Inferior parietal cortex (tissue), 1 donor: ENCODE results near the gene GNAT2.

ENCODE experiments used
- DNase-seq: peaks from one replicate; pipeline ENCODE4 v3.0.0-alpha.2; 2016; ENCODE audit errors: extremely low spot score

Gene GNAT2

DNA sequence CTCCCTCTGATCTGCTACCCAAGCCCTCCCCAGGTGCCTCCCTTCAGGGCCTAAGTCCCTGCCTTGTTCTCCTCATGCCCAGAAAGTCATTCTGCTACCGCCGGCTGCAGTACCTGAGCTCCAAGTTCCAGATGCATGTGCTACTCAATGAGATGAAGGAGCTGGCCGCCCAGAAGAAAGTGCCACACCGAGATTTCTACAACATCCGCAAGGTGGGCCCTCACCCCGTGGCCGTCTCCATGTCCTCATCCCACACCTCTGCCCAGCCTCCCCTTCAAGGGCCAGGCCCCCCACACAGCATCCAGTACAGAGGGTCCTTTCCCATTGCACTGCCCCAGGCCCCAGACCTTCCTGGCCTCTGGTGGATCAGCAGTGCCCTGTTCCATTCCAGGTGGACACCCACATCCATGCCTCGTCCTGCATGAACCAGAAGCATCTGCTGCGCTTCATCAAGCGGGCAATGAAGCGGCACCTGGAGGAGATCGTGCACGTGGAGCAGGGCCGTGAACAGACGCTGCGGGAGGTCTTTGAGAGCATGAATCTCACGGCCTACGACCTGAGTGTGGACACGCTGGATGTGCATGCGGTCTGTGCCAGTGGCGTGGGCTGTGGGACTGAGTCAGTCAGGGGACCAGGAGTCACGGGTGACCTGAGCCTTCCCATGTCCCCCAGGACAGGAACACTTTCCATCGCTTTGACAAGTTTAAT, 8.4 kb upstream of the GNAT2 start:
- DNase-seq = no peak

DNA sequence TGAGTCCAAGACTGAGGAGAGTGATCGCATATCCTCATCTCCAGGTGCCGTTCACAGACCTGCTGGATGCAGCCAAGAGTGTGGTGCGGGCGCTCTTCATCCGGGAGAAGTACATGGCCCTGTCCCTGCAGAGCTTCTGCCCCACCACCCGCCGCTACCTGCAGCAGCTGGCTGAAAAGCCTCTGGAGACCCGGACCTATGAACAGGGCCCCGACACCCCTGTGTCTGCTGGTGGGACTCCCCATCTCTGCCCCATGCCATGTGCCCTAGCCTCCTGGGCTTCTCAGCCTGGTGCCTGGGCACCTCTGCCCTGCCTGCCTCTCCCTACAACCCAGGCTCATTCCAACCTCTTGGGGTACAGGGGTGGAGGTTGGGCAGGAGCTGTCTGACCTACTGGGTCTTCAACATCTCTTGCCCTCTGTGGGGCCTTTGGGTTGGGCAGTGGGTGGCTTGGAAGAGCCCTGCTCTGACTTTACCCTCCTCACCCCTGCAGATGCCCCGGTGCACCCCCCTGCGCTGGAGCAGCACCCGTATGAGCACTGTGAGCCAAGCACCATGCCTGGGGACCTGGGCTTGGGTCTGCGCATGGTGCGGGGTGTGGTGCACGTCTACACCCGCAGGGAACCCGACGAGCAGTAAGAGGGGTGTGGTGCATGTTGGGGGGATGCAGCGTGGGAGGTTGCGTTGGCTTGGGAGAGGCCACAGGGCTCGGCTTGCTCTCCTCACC, 7.4 kb upstream of the GNAT2 start:
- DNase-seq = no peak

DNA sequence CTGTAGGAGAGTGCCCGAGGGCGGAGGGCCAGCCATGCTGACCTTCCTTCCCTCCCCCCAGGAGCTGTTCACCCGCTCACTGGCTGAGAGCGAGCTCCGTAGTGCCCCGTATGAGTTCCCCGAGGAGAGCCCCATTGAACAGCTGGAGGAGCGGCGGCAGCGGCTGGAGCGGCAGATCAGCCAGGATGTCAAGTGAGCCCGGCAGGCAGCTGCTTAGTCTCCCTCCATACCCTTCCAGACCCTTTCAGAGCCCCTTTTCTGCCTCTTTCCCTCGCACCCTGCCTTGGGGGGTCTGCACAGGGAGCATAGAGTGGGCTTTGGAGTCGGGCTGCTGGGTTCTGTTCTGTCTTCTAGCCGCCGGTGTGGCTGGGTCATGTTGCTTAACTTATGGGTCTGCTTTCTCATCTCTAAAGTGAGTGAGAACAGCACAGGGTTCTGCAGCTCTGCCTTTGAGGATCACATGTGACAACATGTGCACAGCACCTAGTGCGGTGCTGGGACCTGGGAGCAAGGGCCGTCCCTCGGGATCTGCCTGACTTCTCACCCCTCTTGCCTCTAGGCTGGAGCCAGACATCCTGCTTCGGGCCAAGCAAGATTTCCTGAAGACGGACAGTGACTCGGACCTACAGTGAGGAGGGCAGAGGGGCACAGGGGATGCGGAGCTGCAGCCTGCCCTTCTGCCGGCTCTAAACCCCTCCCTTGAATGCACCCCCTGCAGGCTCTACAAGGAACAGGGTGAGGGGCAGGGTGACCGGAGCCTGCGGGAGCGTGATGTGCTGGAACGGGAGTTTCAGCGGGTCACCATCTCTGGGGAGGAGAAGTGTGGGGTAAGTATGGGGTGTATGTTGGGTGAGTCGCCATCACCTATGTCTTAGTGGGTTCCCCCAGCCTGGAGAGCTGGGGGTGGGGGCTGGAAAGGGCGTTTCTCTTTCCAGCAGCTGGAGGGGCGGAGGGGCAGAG, 6.5 kb upstream of the GNAT2 start:
- no peak for DNase-seq

DNA sequence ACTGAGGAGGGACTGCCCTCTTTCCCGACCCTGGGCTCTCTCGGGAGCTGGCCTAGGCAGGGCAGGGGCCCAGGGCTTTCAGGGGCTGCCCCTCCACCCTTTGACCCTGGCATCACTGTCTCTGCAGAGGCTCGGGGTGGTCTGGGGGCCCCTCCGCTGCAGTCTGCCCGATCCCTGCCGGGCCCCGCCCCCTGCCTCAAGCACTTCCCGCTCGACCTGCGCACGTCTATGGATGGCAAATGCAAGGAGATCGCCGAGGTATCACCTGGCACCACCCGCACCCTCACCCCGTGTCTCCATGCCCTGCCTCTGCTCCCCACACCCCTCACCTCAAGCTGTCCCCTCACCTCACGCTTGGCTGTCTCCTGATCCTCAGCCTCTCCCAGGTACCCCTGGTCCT, 5.8 kb upstream of the GNAT2 start:
- DNase-seq = no peak

DNA sequence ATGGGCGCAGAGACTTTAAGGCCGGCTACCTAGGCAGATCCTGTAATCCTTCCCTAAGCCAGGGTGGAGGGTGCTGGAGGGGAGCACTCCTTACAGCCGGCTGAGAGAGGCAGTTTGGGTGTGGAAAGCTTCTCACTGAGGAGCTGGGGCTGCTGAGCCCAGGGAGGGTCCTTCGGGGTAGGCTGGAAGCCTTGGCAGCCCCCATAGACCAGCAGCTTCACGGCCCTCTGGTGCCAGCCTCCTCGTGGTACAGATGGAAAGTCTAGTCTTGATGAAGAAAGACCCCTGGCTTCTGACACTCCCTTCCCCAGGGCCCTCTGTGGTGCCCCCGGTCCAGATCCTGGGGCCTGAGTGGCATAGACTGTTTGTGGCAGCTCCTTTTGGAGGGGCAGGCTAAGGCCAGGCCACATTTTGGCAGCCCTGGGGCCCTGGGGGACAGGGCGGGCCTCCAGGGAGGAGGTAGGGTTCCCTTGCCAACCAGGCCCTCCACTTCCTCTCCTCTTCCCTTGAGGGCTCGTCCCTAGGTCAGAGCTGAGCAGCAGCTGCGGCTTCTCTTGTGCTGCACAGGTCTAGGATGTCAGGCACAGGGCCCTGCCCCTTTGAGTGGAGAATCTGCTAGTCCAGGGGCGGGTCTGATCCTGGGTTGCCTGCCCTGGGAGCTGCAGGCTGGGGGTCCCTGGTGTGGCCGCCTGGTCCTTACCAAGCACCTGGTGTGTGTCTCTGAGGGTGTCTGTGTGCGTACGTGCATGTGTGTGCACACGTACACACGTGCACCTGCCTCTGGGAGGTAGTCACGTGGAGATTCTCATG, 5.0 kb upstream of the GNAT2 start:
- DNase-seq = no peak

DNA sequence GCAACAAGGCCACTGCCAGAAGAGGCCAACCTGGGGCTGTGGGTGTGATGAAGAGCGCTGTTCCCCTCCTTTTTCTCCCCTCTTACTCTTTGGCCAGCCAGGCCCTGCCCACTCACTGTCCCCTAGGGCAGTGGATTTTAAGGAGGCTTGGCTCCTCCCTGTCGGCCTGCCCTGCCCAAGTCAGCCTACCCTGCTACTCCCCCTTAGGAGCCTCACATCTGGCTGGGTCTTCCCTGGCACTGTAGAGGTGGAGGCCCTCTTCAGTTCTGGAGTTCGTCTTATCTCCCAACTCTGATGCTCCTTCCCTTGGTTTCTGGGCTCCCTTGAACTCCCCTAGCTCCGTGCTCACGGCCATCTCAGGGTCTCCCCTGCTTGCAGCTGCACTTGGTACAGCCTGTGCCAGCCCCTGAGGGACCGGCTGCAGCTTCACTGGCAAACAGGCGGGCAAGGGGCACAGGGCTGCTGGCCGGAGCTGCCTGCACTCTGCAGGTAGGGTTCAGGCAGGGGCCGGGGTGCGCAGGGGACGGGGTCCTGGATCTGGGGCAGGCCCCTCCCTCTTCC, 4.3 kb upstream of the GNAT2 start:
- no peak for DNase-seq

DNA sequence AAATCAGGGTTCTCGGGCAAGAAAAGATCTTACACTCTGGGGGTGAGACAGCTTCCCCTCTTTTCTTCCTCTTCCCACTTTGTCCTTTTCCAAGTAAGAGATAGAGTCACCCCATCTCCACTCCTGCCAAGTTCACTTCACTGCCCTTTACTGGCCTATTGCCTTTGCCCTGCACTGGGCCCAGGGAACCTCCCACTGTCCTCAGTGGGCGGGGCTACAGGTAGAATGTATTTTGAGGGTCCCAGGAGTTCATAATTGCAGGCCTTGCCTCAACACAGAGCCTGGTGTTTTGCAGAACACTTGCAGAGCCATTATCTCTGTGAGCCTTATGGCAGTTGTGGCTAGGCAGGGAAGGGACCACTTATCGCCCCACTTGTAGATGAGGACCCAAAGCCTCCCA, 3.5 kb upstream of the GNAT2 start:
- no peak for DNase-seq

DNA sequence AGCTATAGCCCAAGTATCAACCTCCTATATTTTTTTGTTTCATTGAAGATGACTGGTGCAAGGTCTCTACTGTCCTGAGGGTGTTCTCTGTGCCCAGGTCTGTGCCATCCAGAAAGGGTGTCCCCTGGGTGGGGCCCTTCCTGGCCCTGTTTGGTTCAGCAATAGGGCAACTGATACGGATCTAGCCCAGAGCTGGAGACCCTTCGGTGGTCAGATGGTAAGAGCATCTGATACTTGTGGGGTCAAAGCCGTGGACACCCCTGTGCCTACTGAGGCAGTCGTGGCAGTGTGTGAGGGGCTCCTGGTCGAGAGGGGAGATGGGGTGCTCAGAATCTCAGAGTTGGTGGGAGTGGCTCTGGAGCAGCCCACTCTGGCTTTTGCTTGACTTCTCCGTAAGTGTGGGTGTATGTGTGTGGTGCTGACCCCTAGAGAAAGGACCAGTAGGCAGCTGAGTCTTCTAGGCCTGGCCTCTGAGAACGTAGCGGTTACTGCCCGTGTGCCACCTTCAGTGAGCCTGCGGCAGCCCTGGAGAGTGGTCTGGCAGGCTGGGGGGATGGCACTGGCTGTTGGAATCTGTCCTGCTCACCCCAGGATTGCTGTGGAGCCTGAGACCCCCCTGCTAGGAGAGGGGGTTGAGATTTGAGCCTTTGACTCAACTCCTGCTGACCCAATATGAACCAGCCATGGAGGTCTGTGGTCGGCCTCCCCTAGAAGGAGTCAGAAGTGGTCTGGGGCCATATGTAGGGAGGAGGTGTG, 2.9 kb upstream of the GNAT2 start:
- DNase-seq = no peak

DNA sequence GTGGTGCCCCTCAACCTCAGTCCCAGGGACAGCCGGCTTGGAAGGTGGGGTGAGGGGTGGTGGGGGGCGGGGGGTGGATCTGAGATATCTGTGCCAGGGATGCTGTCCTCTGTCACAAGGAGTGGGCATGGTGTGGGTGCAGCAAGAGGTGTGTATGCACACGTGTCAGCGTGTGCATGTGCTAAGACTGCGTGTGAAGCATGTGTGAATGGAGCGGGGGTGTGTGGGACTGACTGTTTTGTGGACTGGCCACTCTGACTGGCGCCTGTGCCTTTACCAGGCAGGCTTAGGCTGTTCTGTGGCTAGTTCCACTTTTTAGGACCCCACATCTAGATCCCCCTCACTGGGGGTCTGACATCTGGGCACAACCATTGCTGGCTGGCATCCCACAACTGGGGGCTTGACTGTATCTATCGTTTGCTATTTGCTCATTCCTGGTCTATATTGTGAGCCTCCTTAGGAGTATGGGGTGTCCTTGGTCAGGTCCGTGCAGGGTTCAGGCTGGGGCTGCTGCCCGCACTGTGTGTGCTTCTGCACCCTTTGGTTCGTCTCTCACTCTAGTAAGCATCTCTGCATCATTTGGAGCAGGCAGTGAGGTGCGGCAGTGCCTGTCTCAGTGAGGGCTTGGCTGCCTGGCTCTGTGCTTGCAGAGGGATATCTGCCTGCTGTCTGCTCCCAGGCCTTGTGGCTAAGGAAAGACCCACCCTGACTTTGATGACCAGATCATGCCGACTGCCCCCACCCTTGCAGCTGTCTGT, 2.1 kb upstream of the GNAT2 start:
- no peak for DNase-seq

DNA sequence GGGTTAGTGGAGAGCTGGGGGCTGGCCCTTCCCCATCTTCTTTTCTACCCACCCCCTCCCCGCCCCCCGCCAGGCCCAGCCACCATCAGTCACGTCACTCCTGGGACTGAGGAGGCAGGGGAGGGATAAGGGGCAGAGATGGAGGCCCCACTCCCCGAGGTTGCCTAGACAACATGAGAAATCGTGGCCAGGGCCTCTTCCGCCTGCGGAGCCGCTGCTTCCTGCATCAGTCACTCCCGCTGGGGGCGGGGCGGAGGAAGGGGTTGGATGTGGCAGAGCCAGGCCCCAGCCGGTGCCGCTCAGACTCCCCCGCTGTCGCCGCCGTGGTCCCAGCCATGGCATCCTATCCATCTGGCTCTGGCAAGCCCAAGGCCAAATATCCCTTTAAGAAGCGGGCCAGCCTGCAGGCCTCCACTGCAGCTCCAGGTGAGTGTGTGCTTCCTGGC, 1.4 kb upstream of the GNAT2 start:
- DNase-seq = peak; percentile 86

DNA sequence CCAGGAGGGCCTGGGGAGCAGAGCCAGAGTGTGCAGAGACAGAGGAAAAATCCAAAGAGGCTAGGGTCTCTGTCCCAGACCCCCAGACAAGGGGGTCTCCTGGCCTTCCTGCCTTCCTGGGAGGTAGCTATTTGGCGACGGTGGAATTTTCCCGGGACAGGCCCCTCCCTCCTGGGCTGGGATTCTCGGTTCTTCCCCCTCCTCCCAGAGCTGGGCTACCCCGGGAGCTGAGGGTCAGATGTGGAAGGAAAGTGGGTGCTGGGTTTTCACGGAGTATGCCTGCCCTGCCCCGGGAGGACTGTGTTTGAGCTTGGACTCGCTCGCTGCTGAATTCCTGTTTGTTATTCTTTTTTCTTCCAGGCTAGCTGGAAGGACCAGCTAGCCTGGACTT, 980 bp upstream of the GNAT2 start:
- DNase-seq = peak; percentile 25

DNA sequence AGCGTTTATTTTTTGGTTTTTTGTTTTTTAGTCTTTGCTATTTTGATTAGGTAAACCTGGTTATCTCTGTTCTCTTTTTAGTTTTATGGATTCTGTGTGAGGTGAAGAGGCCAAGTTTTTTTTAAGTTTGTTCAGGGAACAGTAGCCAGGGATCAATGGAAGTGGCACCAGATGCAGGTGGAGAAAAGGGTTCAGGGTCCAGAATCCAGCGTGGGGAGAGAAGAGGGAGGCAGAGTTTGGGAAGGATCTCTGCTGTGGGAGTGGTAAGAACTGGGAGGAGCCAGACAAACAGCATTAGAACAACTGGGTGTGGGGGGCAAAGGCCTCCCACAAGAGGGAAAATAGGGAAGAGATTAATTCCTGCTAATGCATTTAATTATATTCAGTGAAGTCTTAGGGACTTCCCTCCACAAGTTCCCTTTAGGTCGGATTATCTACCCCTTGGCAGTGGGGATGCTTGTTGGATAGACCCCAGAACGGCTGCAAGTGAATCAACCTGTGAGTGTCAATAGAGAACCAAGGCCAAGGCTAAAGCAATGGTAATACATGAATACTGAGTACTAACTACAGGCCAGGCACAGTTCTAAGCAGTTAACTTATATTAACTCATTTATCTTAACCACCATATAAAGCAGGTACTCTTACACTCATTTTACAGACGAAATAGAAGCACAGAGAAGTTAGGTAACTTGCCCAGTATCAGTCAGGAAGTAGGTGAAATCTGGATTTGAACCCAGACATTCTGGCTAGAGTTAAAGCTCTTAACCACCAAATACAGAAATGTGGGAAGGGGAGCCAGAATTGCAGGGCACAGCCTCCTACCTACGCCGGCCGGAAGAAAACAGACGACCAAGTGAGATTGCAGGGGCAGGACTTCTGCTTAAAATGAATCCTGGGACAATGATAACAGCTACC, 498 bp downstream of the GNAT2 start:
- DNase-seq = no peak

DNA sequence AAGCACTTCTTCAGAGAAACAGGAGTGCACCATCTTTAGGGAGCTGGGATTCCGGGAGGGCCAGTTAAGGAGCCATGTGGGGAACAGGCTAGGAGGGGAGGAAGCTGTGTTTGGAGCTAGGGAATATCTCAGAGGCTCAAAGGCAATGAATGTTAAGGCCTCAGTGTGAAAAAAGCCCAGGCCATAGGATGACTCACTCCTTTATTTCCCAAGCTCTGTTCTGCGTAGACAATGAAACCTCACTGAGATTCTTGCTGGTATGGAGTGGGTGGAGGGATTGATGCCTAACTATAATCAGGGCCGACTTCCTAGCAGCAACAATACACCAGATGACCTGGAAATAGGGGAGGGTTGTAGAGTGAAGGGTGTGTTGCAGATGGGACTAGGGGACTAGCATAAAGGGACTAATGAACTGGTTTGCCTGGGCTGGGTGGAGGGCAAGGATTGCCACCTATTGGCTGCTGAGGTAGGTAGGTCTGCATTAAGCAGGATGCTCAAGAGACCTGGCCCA, 2.1 kb downstream of the GNAT2 start:
- DNase-seq = no peak

DNA sequence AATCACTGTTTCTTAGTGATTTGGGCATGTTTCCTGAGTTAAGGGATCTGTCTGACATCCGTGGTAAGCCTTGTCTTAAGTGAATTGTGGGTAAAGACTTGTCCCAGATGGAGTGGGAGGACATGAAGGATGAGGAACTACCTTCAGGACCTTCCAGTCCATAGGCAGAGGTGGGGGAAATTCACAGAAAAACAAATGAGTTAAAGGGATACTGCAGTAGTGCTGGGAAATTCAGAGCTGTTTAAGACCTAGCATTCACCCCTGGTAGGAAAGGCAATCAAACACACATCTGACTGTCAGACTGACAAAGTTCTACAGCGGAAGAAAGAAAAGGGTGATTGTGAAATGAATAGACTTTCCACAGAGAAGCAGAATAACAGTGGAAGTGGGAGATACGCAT, 3.0 kb downstream of the GNAT2 start:
- DNase-seq = no peak

DNA sequence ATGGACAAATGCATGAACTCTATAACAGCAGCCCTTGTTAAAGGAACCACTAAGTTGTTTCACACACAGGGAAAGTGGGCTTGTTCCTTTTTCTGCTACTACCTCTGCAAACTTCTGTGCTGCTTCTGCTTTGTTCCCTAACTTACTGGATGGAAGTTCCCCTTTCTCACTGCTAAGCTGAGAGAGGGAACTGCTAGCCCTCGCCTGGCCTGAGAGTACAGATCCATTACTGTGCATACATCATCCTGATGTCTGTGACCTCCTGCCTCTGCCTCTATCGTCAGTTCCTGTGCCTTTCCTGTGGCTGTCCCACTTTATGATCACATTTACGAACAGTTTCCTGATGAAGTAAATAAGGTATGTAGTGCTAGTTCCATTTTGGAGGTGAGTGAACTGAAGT, 3.5 kb downstream of the GNAT2 start:
- DNase-seq = no peak

DNA sequence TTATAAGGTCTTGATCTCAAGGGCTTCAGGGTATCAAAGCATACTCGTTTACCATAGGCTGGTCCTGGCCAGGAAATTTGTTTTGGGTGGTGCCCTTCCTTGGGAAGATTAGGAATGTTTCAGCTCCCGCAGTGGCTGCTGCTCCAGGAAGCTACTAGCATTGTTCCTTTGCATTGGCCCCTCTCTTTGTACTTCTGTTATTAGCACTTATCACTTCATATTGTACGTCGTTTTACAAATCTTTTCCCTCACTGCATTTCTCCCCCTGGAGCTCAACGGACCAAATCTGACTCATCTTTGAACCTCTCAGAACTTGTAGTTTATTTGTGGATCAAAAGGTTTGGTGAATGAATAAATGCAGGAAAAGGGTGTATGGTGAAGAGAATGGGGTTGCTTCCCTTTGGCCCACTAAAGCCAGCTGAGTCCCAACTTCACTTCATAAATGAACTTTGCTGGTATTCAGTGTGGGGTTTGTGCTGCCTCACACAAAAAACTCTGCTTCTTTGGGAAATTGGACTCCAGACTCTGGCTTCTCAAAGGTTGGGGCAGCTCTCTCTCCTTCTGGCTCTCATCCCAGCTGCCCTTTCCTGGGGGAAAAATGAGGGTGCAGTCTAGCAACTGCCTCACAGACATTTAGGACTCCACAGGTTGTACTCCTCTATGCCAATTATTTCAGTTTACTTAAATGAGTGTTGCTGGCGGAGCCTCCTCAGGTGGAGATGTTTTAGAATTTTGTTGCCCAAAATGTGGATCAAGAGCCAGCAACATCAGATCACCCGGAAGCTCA, 5.9 kb downstream of the GNAT2 start:
- no peak for DNase-seq

DNA sequence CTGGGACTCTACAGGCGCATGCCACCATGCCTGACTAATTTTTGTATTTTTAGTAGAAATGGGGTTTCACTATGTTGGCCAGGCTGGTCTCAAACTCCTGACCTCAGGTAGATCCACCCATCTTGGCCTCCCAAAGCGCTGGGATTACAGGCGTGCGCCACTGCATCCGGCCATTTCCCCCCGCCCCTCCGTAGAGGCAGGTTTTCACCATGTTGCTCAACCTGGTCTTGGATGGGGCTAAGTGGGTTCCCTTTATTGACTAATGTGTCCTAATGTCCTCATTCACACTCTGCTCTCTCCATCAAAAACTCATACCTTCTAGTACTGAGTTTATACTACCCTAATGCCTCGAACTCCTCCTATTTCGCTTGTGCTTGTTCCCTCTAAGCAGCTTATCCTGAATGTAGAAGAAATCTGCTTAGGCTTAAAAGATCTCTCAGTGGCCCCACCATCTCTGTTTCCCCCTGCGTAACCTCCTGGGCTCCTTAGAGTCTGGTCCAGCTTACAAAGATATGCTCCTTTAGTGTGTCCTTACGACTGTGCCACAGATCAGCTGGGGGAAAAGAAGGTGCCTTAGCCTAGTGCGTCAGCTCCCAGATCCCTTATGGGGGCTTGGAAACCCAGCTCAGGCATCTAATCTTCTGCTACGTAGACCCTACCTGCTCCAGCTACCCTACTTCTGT, 8.0 kb downstream of the GNAT2 start:
- DNase-seq = no peak
